SK-N-SH (cell line): ENCODE results near the gene BRD7. TPM values are rescaled to one million over a fixed set of nuclear protein-coding genes. Genes with fewer than 3 reads are reported as not detected.

Experiments
- CTCF ChIA-PET: fragments of 300-600, 350-600 bp; formaldehyde crosslinking; extraction: SDS; loops from one replicate; lab custom pipeline; 2021; lab: Yijun Ruan, JAX
- POLR2A ChIA-PET: fragments of 350-600 bp; sonication (Branson Sonifier 250); formaldehyde crosslinking; extraction: SDS; loops from one replicate; lab custom pipeline; 2020; ENCODE audit warnings: antibody characterized with exemption, inconsistent platforms; lab: Yijun Ruan, JAX
- DNase-seq: peaks from one replicate; pipeline ENCODE4 v3.0.0; 2012
- H2AFZ ChIP-seq: fragments of 200-600 bp; sonication (generic); 2 replicates; pipeline ENCODE4 v1.8.1; 2016; ENCODE audit warnings: antibody characterized with exemption, mild to moderate bottlenecking, low read depth
- H3F3A ChIP-seq: fragments of 200-600 bp; sonication (generic); replicated peaks from 2 replicates; pipeline ENCODE3; 2016; ENCODE audit warnings: antibody characterized with exemption, mild to moderate bottlenecking; ENCODE audit not compliant: insufficient read depth
- H3K27ac ChIP-seq, 2 experiments: fragments of 200-500 bp in 1 of 2; fragments of 200-600 bp in 1 of 2; sonication (Bioruptor generic) in 1 of 2; sonication (generic), shearing (Covaris generic) in 1 of 2; 2 replicates each; pipeline versions ENCODE4 v1.5.1 to v1.6.1; 2014 to 2016; ENCODE audit warnings: low read depth in 2 of 2, inconsistent platforms in 1 of 2, low read length in 1 of 2, mild to moderate bottlenecking in 1 of 2, mixed read lengths in 1 of 2
- H3K27me3 ChIP-seq: fragments of 200-600 bp; sonication (generic), shearing (Covaris generic); 2 replicates; pipeline ENCODE4 v1.6.1; 2016; ENCODE audit warnings: mixed run types; ENCODE audit not compliant: insufficient read depth
- H3K36me3 ChIP-seq, 2 experiments: fragments of 200-500 bp in 1 of 2; fragments of 200-600 bp in 1 of 2; sonication (Bioruptor generic) in 1 of 2; sonication (generic) in 1 of 2; replicated peaks in 1 of 2; 2 replicates each; pipeline versions ENCODE3 to v1.5.1; 2014 to 2016; ENCODE audit warnings: low read length in 1 of 2, mild to moderate bottlenecking in 1 of 2; ENCODE audit not compliant: insufficient read depth in 2 of 2, control insufficient read depth in 1 of 2
- H3K4me1 ChIP-seq, 2 experiments: fragments of 200-500 bp in 1 of 2; fragments of 200-600 bp in 1 of 2; sonication (Bioruptor generic) in 1 of 2; sonication (generic), shearing (Covaris generic) in 1 of 2; 2 replicates each; pipeline versions ENCODE4 v1.5.1 to v1.6.1; 2014 to 2016; ENCODE audit warnings: low read depth in 1 of 2, low read length in 1 of 2, mixed run types in 1 of 2; ENCODE audit not compliant: insufficient read depth in 2 of 2, control insufficient read depth in 1 of 2
- H3K4me2 ChIP-seq: fragments of 200-600 bp; sonication (generic), shearing (Covaris generic); 2 replicates; pipeline ENCODE4 v1.6.1; 2017; ENCODE audit warnings: mixed run types
- H3K4me3 ChIP-seq, 2 experiments: fragments of 200-500 bp in 1 of 2; fragments of 200-600 bp in 1 of 2; sonication (Bioruptor generic) in 1 of 2; sonication (generic), shearing (Covaris generic) in 1 of 2; 2 replicates each; pipeline versions ENCODE4 v1.5.1 to v1.8.1; 2014 to 2016; ENCODE audit warnings: low read depth in 2 of 2, inconsistent platforms in 1 of 2, low read length in 1 of 2, mild to moderate bottlenecking in 1 of 2, mixed read lengths in 1 of 2, moderate library complexity in 1 of 2
- H3K79me2 ChIP-seq: fragments of 200-600 bp; sonication (generic); 2 replicates; pipeline ENCODE4 v1.8.1; 2017; ENCODE audit warnings: mild to moderate bottlenecking; ENCODE audit not compliant: insufficient read depth
- H3K9ac ChIP-seq: fragments of 200-600 bp; sonication (generic); 2 replicates; pipeline ENCODE4 v1.6.1; 2017; ENCODE audit warnings: mixed run types
- H3K9me2 ChIP-seq: fragments of 200-600 bp; sonication (generic); 2 replicates; pipeline ENCODE4 v1.6.1; 2017; ENCODE audit warnings: mixed run types
- H3K9me3 ChIP-seq: fragments of 200-600 bp; sonication (generic); 2 replicates; pipeline ENCODE4 v1.6.1; 2017; ENCODE audit warnings: mixed run types, mild to moderate bottlenecking, moderate library complexity
- H4K20me1 ChIP-seq: fragments of 200-600 bp; sonication (generic); 2 replicates; pipeline ENCODE4 v1.6.1; 2017; ENCODE audit warnings: mild to moderate bottlenecking, mixed run types; ENCODE audit not compliant: insufficient read depth
- EP300 ChIP-seq, 2 experiments: IDR thresholded peaks; 2 replicates each; pipeline versions ENCODE4 v1.4.0 to v1.6.1; 2012; ENCODE audit warnings: borderline replicate concordance in 1 of 2, low read depth in 1 of 2, low read length in 1 of 2
- EZH2phosphoT487 ChIP-seq: fragments of 200-600 bp; sonication (generic); IDR thresholded peaks from 2 replicates; pipeline ENCODE4 v1.6.1; 2017; ENCODE audit warnings: low read depth, mixed run types, mild to moderate bottlenecking, antibody characterized with exemption, moderate library complexity, borderline replicate concordance
- FOSL2 ChIP-seq: IDR thresholded peaks from 2 replicates; pipeline ENCODE4 v1.4.0; 2012; ENCODE audit warnings: low read depth, mild to moderate bottlenecking, moderate library complexity, borderline replicate concordance
- FOXJ3 ChIP-seq: sonication (generic); formaldehyde crosslinking; IDR thresholded peaks from 2 replicates; pipeline ENCODE4 v1.5.1; 2020; ENCODE audit warnings: mild to moderate bottlenecking, missing genetic modification reagents
- FOXM1 ChIP-seq: IDR thresholded peaks from 2 replicates; pipeline ENCODE4 v1.4.0; 2012; ENCODE audit warnings: low read depth, mild to moderate bottlenecking
- JUND ChIP-seq: IDR thresholded peaks from 2 replicates; pipeline ENCODE4 v1.4.0; 2012
- NFIC ChIP-seq: IDR thresholded peaks from 2 replicates; pipeline ENCODE4 v1.4.0; 2012; ENCODE audit warnings: borderline replicate concordance
- NRF1 ChIP-seq: IDR thresholded peaks from 2 replicates; pipeline ENCODE4 v1.6.1; 2012; ENCODE audit warnings: low read depth, mild to moderate bottlenecking, low read length
- RAD21 ChIP-seq: IDR thresholded peaks from 2 replicates; pipeline ENCODE4 v1.6.1; 2012; ENCODE audit warnings: mild to moderate bottlenecking, low read length
- RCOR1 ChIP-seq: fragments of 150-350 bp; IDR thresholded peaks from 2 replicates; pipeline ENCODE4 v1.6.1; 2017; ENCODE audit warnings: antibody characterized with exemption, low read length
- SIN3A ChIP-seq: IDR thresholded peaks from 2 replicates; pipeline ENCODE4 v1.6.1; 2012; ENCODE audit warnings: low read depth, mild to moderate bottlenecking, low read length, moderate library complexity, borderline replicate concordance
- SMC3 ChIP-seq: IDR thresholded peaks from 2 replicates; pipeline ENCODE4 v1.6.1; 2012; ENCODE audit warnings: low read depth, low read length, improper control_type of control experiment
- TAF1 ChIP-seq: IDR thresholded peaks from 2 replicates; pipeline ENCODE4 v1.6.1; 2012; ENCODE audit warnings: low read depth, mild to moderate bottlenecking, low read length, moderate library complexity, borderline replicate concordance
- TCF12 ChIP-seq: IDR thresholded peaks from 2 replicates; pipeline ENCODE4 v1.4.0; 2012
- YY1 ChIP-seq: IDR thresholded peaks from 2 replicates; pipeline ENCODE4 v1.4.0; 2012; ENCODE audit warnings: low read depth, mild to moderate bottlenecking
- WGBS: methylation state at CpG from one replicate; pipeline ENCODE4 v1.1.6; 2017; ENCODE audit warnings: low lambda C conversion rate; 5-methylcytosine and 5-hydroxymethylcytosine counted together
- polyA plus RNA-seq, 3 experiments: library from polyadenylated mRNA; depleted of rRNA; stranded (reverse); fragments of >200 nt; gene quantifications; 2 replicates each; pipeline ENCODE4 v1.2.3, GENCODE V29; 2012
- TF ChIP-seq, protein P1 (sequence below): fragments of 150-350 bp; IDR thresholded peaks from 2 replicates; pipeline ENCODE4 v1.6.1; 2017; ENCODE audit warnings: antibody characterized with exemption, low read length, low read depth, borderline replicate concordance
- TF ChIP-seq, protein P2 (sequence below): IDR thresholded peaks from 2 replicates; pipeline ENCODE4 v1.4.0; 2012; ENCODE audit warnings: low read depth, borderline replicate concordance
- TF ChIP-seq, protein P3 (sequence below): fragments of 200-600 bp; sonication (generic); IDR thresholded peaks from 2 replicates; pipeline ENCODE4 v1.6.1; 2017; ENCODE audit warnings: antibody characterized with exemption, mild to moderate bottlenecking, moderate library complexity

Gene BRD7
- polyA plus RNA-seq, 1 of the 3 experiments (the other 2 are of a cell fraction) = 32.9 TPM

DNA sequence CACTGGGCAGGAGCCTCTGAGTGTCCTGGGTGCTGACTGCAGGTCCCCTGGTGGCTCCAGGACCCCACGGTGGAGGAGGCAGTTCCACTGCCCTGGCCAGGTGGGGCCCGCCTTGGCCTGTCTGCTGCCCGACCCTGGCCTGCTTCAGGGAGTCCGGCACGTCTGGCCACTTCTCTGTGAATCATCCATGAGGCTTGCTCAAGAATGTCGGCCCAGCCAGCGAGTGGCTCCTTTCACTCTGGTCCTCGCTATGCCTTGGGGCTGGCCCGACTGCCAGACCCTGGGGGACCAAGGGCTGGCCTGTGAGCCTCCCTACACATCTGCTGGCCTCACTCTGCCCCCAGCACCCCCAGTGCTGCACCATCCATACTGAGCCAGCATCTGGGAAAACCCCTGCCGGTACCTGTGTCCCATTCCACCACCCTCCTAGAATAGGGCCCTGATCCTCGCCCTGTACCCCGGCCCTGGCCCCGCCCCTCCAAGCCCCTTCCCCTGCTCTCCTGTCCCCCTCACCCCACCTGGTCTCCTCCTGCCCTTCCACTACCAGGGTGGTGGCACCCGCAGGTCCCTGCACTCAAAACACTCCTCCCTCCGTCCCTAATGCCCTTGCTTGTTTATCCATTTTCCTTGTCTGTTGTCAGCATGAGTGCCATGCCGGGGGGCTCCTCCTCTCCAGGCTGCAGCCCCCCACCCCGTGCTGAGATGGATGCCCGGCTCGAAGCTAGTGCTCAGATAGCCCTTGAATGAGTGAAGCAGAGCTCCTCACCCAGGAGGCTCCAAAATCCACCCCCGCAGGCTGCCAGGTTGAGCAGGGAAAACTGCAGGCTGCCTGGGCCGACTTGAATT is 66.9 kb downstream of the BRD7 start:
- Histone ChIP-seq H3K4me1 (peaks cover 0 to 17% of the 10 kb centered on the region in 2 experiments; a peak in 1 of 4 replicates), H3K36me3 (peaks cover 0 to 2% of the 10 kb centered on the region in 2 experiments), H3K27ac (no peak overlapping the region), H3K27me3 (no peaks in the 10 kb centered on the region), H3F3A (no peaks in the 10 kb centered on the region), H3K9ac (no peak overlapping the region), H2AFZ (no peak overlapping the region), H3K4me2 (no peak overlapping the region), H3K9me2 (no peaks in the 10 kb centered on the region), H4K20me1 (no peaks in the 10 kb centered on the region), H3K4me3 (no peak overlapping the region), H3K9me3 (no peaks in the 10 kb centered on the region), H3K79me2 (no peaks in the 10 kb centered on the region)
- DNase-seq = peak; percentile 27
- 87% methylated on average over 10 of the region's 21 CpGs for WGBS
- ChIA-PET POLR2A (no interaction called here), CTCF (interaction anchor here (3.0 kb wide), 1 partner anchor 12 kb away, joined by 10 read pairs; no protein-coding TSS in a partner anchor)
- TF ChIP-seq, protein P1, sequence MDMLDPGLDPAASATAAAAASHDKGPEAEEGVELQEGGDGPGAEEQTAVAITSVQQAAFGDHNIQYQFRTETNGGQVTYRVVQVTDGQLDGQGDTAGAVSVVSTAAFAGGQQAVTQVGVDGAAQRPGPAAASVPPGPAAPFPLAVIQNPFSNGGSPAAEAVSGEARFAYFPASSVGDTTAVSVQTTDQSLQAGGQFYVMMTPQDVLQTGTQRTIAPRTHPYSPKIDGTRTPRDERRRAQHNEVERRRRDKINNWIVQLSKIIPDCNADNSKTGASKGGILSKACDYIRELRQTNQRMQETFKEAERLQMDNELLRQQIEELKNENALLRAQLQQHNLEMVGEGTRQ = no peak
- no peak for TF ChIP-seq EZH2phosphoT487
- TF ChIP-seq, protein P2, sequence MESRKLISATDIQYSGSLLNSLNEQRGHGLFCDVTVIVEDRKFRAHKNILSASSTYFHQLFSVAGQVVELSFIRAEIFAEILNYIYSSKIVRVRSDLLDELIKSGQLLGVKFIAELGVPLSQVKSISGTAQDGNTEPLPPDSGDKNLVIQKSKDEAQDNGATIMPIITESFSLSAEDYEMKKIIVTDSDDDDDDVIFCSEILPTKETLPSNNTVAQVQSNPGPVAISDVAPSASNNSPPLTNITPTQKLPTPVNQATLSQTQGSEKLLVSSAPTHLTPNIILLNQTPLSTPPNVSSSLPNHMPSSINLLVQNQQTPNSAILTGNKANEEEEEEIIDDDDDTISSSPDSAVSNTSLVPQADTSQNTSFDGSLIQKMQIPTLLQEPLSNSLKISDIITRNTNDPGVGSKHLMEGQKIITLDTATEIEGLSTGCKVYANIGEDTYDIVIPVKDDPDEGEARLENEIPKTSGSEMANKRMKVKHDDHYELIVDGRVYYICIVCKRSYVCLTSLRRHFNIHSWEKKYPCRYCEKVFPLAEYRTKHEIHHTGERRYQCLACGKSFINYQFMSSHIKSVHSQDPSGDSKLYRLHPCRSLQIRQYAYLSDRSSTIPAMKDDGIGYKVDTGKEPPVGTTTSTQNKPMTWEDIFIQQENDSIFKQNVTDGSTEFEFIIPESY = no peak
- TF ChIP-seq FOXM1 = no peak
- no peak for TF ChIP-seq EP300 (IDR thresholded peaks at IDR 0.05; ENCODE audit: borderline replicate concordance in 1 of 2, low read depth in 1 of 2, low read length in 1 of 2)
- no peak for TF ChIP-seq YY1
- no peak for TF ChIP-seq TCF12
- TF ChIP-seq SIN3A = no peak
- no peak for TF ChIP-seq FOSL2
- TF ChIP-seq, protein P3, sequence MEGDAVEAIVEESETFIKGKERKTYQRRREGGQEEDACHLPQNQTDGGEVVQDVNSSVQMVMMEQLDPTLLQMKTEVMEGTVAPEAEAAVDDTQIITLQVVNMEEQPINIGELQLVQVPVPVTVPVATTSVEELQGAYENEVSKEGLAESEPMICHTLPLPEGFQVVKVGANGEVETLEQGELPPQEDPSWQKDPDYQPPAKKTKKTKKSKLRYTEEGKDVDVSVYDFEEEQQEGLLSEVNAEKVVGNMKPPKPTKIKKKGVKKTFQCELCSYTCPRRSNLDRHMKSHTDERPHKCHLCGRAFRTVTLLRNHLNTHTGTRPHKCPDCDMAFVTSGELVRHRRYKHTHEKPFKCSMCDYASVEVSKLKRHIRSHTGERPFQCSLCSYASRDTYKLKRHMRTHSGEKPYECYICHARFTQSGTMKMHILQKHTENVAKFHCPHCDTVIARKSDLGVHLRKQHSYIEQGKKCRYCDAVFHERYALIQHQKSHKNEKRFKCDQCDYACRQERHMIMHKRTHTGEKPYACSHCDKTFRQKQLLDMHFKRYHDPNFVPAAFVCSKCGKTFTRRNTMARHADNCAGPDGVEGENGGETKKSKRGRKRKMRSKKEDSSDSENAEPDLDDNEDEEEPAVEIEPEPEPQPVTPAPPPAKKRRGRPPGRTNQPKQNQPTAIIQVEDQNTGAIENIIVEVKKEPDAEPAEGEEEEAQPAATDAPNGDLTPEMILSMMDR = no peak
- TF ChIP-seq FOXJ3 (CRISPR knock-in tag) = no peak
- no peak for TF ChIP-seq RAD21
- no peak for TF ChIP-seq TAF1
- no peak for TF ChIP-seq RCOR1
- TF ChIP-seq NFIC = no peak
- no peak for TF ChIP-seq NRF1
- no peak for TF ChIP-seq JUND
- no peak for TF ChIP-seq SMC3
